GM18868 (cell line): ENCODE data around the gene FGF22.
"Not testable (repeated sequence)": the region's sequence is repeated elsewhere in the genome, so short reads cannot be mapped to it uniquely, and the experiment has no call there.

Experiments used
- ATAC-seq: cut with Tn5 transposase; IDR thresholded peaks from one replicate; pipeline ENCODE4 v1.9.1; 2021; ENCODE audit warnings: mild to moderate bottlenecking, moderate library complexity; ENCODE audit not compliant: unreplicated experiment

Gene FGF22

GRCh38 chr19:656751-657559 lies 17.3 kb downstream of the FGF22 start:
- no peak for ATAC-seq

- ATAC-seq, result no peak
Observed at GRCh38 chr19:657611-658010, 17.9 kb downstream of the FGF22 start.

GRCh38 chr19:658059-658839 lies 18.6 kb downstream of the FGF22 start:
- ATAC-seq, result no peak

- no peak for ATAC-seq
Observed at GRCh38 chr19:658916-659839, 19.5 kb downstream of the FGF22 start.

- no peak for ATAC-seq
Observed at GRCh38 chr19:660793-661426, 21.2 kb downstream of the FGF22 start.

GRCh38 chr19:661427-662196 lies 21.9 kb downstream of the FGF22 start:
- ATAC-seq, result no peak

- ATAC-seq, result no peak
Observed at GRCh38 chr19:662207-662961, 22.7 kb downstream of the FGF22 start.

- peak; percentile 51 for ATAC-seq
Observed at GRCh38 chr19:662962-663681, 23.4 kb downstream of the FGF22 start, which contains the start of gene RNF126. Gene RNF126 (minus strand): TSS chr19:663214. CDS start chr19:663121, 93 bp downstream.

GRCh38 chr19:663682-664117 lies 24.0 kb downstream of the FGF22 start:
- no peak for ATAC-seq

GRCh38 chr19:664913-665443 lies 25.3 kb downstream of the FGF22 start:
- no peak for ATAC-seq

GRCh38 chr19:666985-667573 lies 27.4 kb downstream of the FGF22 start:
- ATAC-seq, result not testable (repeated sequence)

- ATAC-seq, result not testable (repeated sequence)
Observed at GRCh38 chr19:668675-669434, 29.2 kb downstream of the FGF22 start.

GRCh38 chr19:670609-671075 lies 31.0 kb downstream of the FGF22 start:
- no peak for ATAC-seq

GRCh38 chr19:674282-675151 lies 34.8 kb downstream of the FGF22 start:
- ATAC-seq, result no peak

GRCh38 chr19:676007-676338 lies 36.3 kb downstream of the FGF22 start:
- ATAC-seq, result no peak
